ENCODE data around the gene PPP1R9A.
A peak's percentile ranks its signal among the peaks of the same experiment; 100 is the strongest.

PPP1R9A gene

GRCh38 chr7:95209788-95210187, 302.4 kb downstream of the PPP1R9A start:
- DNase-seq, result no peak

GRCh38 chr7:95213148-95213547, 305.8 kb downstream of the PPP1R9A start:
- peak; percentile 13 for DNase-seq

GRCh38 chr7:95213809-95214492, 306.6 kb downstream of the PPP1R9A start:
- DNase-seq, result peak; percentile 65

- DNase-seq, result no peak
Measured at GRCh38 chr7:95219721-95220120, 312.3 kb downstream of the PPP1R9A start.

- DNase-seq, result no peak
Measured at GRCh38 chr7:95220328-95220727, 312.9 kb downstream of the PPP1R9A start.

GRCh38 chr7:95225301-95225700, 317.9 kb downstream of the PPP1R9A start:
- no peak for DNase-seq

GRCh38 chr7:95229301-95229700, 321.9 kb downstream of the PPP1R9A start:
- DNase-seq, result peak; percentile 22

- DNase-seq, result peak; percentile 23
Measured at GRCh38 chr7:95238252-95238943, 331.0 kb downstream of the PPP1R9A start.

- DNase-seq, result no peak
Measured at GRCh38 chr7:95240921-95241320, 333.5 kb downstream of the PPP1R9A start.

- DNase-seq, result no peak
Measured at GRCh38 chr7:95242266-95242665, 334.9 kb downstream of the PPP1R9A start.

GRCh38 chr7:95244616-95245015, 337.2 kb downstream of the PPP1R9A start:
- no peak for DNase-seq

- DNase-seq, result no peak
Measured at GRCh38 chr7:95245828-95246500, 338.6 kb downstream of the PPP1R9A start.

GRCh38 chr7:95246831-95247370, 339.5 kb downstream of the PPP1R9A start:
- peak; percentile 71 for DNase-seq

- no peak for DNase-seq
Measured at GRCh38 chr7:95250571-95250970, 343.2 kb downstream of the PPP1R9A start.

GRCh38 chr7:95251966-95252365, 344.6 kb downstream of the PPP1R9A start:
- no peak for DNase-seq

GRCh38 chr7:95253986-95254385, 346.6 kb downstream of the PPP1R9A start:
- DNase-seq, result no peak

- DNase-seq, result no peak
Measured at GRCh38 chr7:95255691-95256090, 348.3 kb downstream of the PPP1R9A start.

GRCh38 chr7:95261895-95262415, 354.6 kb downstream of the PPP1R9A start:
- DNase-seq, result no peak

- no peak for DNase-seq
Measured at GRCh38 chr7:95262875-95263274, 355.5 kb downstream of the PPP1R9A start.

- no peak for DNase-seq
Measured at GRCh38 chr7:95263785-95264362, 356.5 kb downstream of the PPP1R9A start.

GRCh38 chr7:95264363-95264891, 357.0 kb downstream of the PPP1R9A start:
- peak; percentile 63 for DNase-seq

- no peak for DNase-seq
Measured at GRCh38 chr7:95265634-95266033, 358.2 kb downstream of the PPP1R9A start.

GRCh38 chr7:95267754-95268153, 360.4 kb downstream of the PPP1R9A start:
- DNase-seq, result no peak
